NCI-H146 treated with DMSO at 0.1 percent for 48 hours (cell line): Measurements from ENCODE around the gene TNIK.

Experiments
- DNase-seq: peaks from one replicate; lab custom pipeline; 2025; ENCODE audit not compliant: unreplicated experiment; lab: John Stamatoyannopoulos, UW

TNIK gene

GRCh38 chr3:171236265-171237008 lies 223.8 kb downstream of the TNIK start:
- no peak for DNase-seq

- no peak for DNase-seq
These were observed 225.8 kb downstream of the TNIK start for GRCh38 chr3:171234298-171235010.

GRCh38 chr3:171231361-171231760 lies 228.8 kb downstream of the TNIK start:
- DNase-seq, result no peak

- DNase-seq, result no peak
These were observed 229.3 kb downstream of the TNIK start for GRCh38 chr3:171230865-171231264.

- DNase-seq, result no peak
These were observed 231.0 kb downstream of the TNIK start for GRCh38 chr3:171229173-171229572.

- no peak for DNase-seq
These were observed 232.0 kb downstream of the TNIK start for GRCh38 chr3:171228240-171228639.

GRCh38 chr3:171227828-171228227 lies 232.4 kb downstream of the TNIK start:
- DNase-seq, result no peak

- no peak for DNase-seq
These were observed 232.8 kb downstream of the TNIK start for GRCh38 chr3:171227359-171227758.

GRCh38 chr3:171226794-171227193 lies 233.4 kb downstream of the TNIK start:
- no peak for DNase-seq

GRCh38 chr3:171225708-171226107 lies 234.5 kb downstream of the TNIK start:
- DNase-seq, result no peak

- DNase-seq, result no peak
These were observed 235.0 kb downstream of the TNIK start for GRCh38 chr3:171225165-171225564.

- no peak for DNase-seq
These were observed 236.8 kb downstream of the TNIK start for GRCh38 chr3:171223396-171223795.

GRCh38 chr3:171222995-171223394 lies 237.2 kb downstream of the TNIK start:
- no peak for DNase-seq

- DNase-seq, result no peak
These were observed 238.6 kb downstream of the TNIK start for GRCh38 chr3:171221597-171221996.

GRCh38 chr3:171221104-171221503 lies 239.1 kb downstream of the TNIK start:
- DNase-seq, result no peak

- DNase-seq, result no peak
These were observed 240.9 kb downstream of the TNIK start for GRCh38 chr3:171219258-171219657.

- DNase-seq, result no peak
These were observed 242.1 kb downstream of the TNIK start for GRCh38 chr3:171218069-171218468.

- no peak for DNase-seq
These were observed 246.3 kb downstream of the TNIK start for GRCh38 chr3:171213907-171214306.

- no peak for DNase-seq
These were observed 247.0 kb downstream of the TNIK start for GRCh38 chr3:171213178-171213577.

GRCh38 chr3:171212648-171213047 lies 247.6 kb downstream of the TNIK start:
- no peak for DNase-seq

GRCh38 chr3:171206283-171206682 lies 253.9 kb downstream of the TNIK start:
- no peak for DNase-seq

GRCh38 chr3:171204942-171205341 lies 255.3 kb downstream of the TNIK start:
- no peak for DNase-seq

GRCh38 chr3:171201825-171202224 lies 258.4 kb downstream of the TNIK start:
- no peak for DNase-seq
